Stimulated activated naive CD8-positive, alpha-beta T cell treated with anti-CD3 and anti-CD28 coated beads, Interleukin-15, amount 100 ng/mL, for 72 hours (primary cell): ENCODE results near the gene KAZN.

ENCODE experiments used
- ATAC-seq: fragments of 150-1000 bp; cut with Tn5 transposase; 2 replicates; pipeline ENCODE4 v1.10.0; 2021; ENCODE audit warnings: mild to moderate bottlenecking, moderate library complexity
- DNase-seq, 2 donors: peaks; one replicate each; pipeline ENCODE4 v3.0.0; 2021 to 2022
- H3K27ac Mint-ChIP-seq, 2 donors: one replicate each; pipeline ENCODE4 v1.8.0; 2022; ENCODE audit warnings: mild to moderate bottlenecking in 2 of 2, mixed read lengths in 2 of 2, moderate library complexity in 2 of 2
- H3K27me3 Mint-ChIP-seq: one replicate; pipeline ENCODE4 v1.8.0; 2022; ENCODE audit warnings: mixed read lengths
- H3K4me1 Mint-ChIP-seq: one replicate; pipeline ENCODE4 v1.8.0; 2022; ENCODE audit warnings: mild to moderate bottlenecking, mixed read lengths
- H3K4me3 Mint-ChIP-seq, 2 donors: one replicate each; pipeline ENCODE4 v1.8.0; 2022; ENCODE audit warnings: mild to moderate bottlenecking in 2 of 2, mixed read lengths in 2 of 2, moderate library complexity in 1 of 2
- H3K9me3 Mint-ChIP-seq, 2 donors: one replicate each; pipeline ENCODE4 v1.8.0; 2022; ENCODE audit warnings: mixed read lengths in 2 of 2

KAZN gene

GRCh38 chr1:14857436-14858195 lies 259.1 kb downstream of the KAZN start:
- H3K4me1 Mint-ChIP-seq, result no peaks in the 10 kb centered on the region
- H3K4me3 Mint-ChIP-seq, result no peak overlapping the region
- H3K27me3 Mint-ChIP-seq, result peaks cover 22% of the 10 kb centered on the region
- DNase-seq (no peak), ATAC-seq (no peak)
- no peaks in the 10 kb centered on the region for H3K9me3 Mint-ChIP-seq
- no peak overlapping the region for H3K27ac Mint-ChIP-seq

- H3K27me3 Mint-ChIP-seq, result peaks cover 24% of the 10 kb centered on the region
- ATAC-seq, result no peak
- no peak for DNase-seq
- H3K4me3 Mint-ChIP-seq, result no peak overlapping the region
- no peaks in the 10 kb centered on the region for H3K4me1 Mint-ChIP-seq
- no peaks in the 10 kb centered on the region for H3K9me3 Mint-ChIP-seq
- no peak overlapping the region for H3K27ac Mint-ChIP-seq
These were observed 263.8 kb downstream of the KAZN start for GRCh38 chr1:14862114-14862771.

DNA sequence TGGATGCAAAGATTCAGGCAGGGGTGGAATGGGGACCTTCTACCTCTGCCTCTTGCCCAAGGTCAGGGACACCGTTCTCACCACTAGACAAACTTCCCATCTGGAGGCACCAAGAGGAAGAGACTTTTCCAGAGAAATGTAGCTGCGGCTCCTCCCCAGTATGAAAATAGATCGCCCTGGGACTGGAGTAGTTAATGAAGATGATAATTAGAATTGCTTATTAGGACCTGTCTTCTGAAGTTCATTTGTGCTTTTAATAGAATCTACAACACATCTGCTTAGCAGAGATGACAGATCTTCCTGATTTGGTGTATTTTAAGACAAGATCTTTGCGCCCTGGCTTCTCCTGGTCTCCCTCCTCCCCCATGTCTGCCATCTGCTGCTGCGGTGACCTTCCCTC lies 266.6 kb downstream of the KAZN start:
- peaks cover 16% of the 10 kb centered on the region for H3K27me3 Mint-ChIP-seq
- no peak overlapping the region for H3K4me3 Mint-ChIP-seq
- no peaks in the 10 kb centered on the region for H3K9me3 Mint-ChIP-seq
- no peak for DNase-seq
- H3K4me1 Mint-ChIP-seq, result no peaks in the 10 kb centered on the region
- no peak for ATAC-seq
- H3K27ac Mint-ChIP-seq, result no peak overlapping the region

DNA sequence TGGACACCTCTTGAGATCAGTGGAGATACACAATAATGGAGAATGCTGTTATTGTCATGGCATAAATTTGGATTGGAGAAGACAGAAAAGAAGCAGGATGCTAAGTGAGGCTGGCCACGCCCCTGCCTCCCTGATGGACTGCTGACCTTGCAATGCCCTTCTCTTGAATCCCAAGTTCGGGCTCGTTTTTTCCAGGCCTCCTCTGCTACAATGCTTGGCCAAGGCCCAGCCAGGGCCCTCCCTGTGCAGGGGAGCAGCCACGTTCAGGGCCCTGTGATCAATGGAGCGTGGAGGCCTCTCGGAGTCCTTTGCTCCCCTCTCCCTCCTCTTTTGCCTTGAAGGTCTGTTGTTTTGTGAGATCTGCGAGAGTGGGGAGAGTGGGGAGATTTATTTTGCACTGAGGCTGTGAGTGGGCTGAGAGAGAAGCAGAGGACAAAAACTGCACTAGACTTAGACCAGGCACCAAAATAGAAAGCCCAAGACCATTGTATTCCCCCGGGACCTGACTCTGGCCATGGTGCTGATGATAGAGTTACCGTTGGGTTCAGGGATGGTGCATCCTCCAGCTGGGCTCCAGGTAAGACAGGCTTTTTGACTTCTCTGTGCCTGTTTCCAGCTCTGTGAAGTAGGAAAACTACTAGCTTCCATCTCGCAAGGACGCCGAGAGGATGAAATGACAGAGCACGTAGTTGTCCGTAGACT lies 268.6 kb downstream of the KAZN start:
- DNase-seq, result no peak
- no peak for ATAC-seq
- no peak overlapping the region for H3K4me3 Mint-ChIP-seq
- no peak overlapping the region for H3K27ac Mint-ChIP-seq
- no peaks in the 10 kb centered on the region for H3K9me3 Mint-ChIP-seq
- no peaks in the 10 kb centered on the region for H3K4me1 Mint-ChIP-seq
- H3K27me3 Mint-ChIP-seq, result peaks cover 23% of the 10 kb centered on the region

- no peaks in the 10 kb centered on the region for H3K4me1 Mint-ChIP-seq
- H3K27ac Mint-ChIP-seq, result peak overlapping the region in 1 of 2 donors; percentile 4
- ATAC-seq (no peak), DNase-seq (no peak)
- peaks cover 11% of the 10 kb centered on the region for H3K27me3 Mint-ChIP-seq
- H3K9me3 Mint-ChIP-seq, result no peaks in the 10 kb centered on the region
- no peak overlapping the region for H3K4me3 Mint-ChIP-seq
These were observed 270.7 kb downstream of the KAZN start for GRCh38 chr1:14869187-14869586.

- H3K9me3 Mint-ChIP-seq, result no peaks in the 10 kb centered on the region
- DNase-seq, result no peak
- no peak overlapping the region for H3K27ac Mint-ChIP-seq
- H3K27me3 Mint-ChIP-seq, result peaks cover 11% of the 10 kb centered on the region
- H3K4me1 Mint-ChIP-seq, result no peaks in the 10 kb centered on the region
- no peak overlapping the region for H3K4me3 Mint-ChIP-seq
- no peak for ATAC-seq
These were observed 272.9 kb downstream of the KAZN start for GRCh38 chr1:14871218-14871970.

DNA sequence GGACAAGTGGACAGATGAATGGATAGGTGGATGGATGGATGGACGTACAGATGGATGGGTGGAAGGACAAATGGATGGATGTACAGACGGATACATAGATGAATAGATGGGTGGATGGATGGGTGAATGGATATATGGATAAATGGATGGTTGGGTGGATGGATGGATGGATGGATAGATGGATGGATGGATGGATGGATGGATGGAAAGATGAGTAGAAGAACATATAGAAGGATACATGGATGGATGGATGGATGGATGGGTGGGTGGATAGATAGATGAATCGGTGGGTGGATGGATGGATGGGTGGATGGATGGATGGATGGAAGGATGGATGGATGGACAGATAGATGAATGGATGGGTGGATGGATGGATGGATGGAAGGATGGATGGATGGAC lies 274.3 kb downstream of the KAZN start:
- Mint-ChIP-seq H3K4me3 (no peak overlapping the region), H3K27ac (no peak overlapping the region), H3K4me1 (no peaks in the 10 kb centered on the region), H3K27me3 (peaks cover 11% of the 10 kb centered on the region), H3K9me3 (no peaks in the 10 kb centered on the region)
- no peak for ATAC-seq
- DNase-seq, result no peak

DNA sequence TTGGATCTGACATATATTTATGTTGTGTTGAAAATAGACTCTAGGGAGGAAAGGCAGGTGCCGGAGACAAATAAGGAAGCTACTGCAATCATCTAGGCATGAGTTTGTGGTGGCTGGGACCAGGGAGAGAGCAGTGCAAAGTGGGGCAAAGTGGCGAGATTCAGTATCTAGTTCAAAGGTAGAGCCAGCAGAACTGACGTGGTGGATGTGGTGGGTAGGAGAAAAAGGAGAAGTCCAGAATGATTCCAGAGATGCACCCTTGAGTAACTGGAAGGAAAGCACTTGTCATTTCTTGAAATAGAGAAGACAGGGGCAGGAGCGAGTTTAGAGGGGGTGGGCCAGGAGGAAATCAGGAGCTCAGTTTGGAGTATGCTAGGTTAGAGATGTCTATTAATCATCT lies 275.2 kb downstream of the KAZN start:
- no peak for ATAC-seq
- Mint-ChIP-seq H3K4me3 (no peak overlapping the region), H3K27ac (no peak overlapping the region), H3K9me3 (no peaks in the 10 kb centered on the region), H3K4me1 (no peaks in the 10 kb centered on the region), H3K27me3 (peaks cover 11% of the 10 kb centered on the region)
- DNase-seq, result no peak

DNA sequence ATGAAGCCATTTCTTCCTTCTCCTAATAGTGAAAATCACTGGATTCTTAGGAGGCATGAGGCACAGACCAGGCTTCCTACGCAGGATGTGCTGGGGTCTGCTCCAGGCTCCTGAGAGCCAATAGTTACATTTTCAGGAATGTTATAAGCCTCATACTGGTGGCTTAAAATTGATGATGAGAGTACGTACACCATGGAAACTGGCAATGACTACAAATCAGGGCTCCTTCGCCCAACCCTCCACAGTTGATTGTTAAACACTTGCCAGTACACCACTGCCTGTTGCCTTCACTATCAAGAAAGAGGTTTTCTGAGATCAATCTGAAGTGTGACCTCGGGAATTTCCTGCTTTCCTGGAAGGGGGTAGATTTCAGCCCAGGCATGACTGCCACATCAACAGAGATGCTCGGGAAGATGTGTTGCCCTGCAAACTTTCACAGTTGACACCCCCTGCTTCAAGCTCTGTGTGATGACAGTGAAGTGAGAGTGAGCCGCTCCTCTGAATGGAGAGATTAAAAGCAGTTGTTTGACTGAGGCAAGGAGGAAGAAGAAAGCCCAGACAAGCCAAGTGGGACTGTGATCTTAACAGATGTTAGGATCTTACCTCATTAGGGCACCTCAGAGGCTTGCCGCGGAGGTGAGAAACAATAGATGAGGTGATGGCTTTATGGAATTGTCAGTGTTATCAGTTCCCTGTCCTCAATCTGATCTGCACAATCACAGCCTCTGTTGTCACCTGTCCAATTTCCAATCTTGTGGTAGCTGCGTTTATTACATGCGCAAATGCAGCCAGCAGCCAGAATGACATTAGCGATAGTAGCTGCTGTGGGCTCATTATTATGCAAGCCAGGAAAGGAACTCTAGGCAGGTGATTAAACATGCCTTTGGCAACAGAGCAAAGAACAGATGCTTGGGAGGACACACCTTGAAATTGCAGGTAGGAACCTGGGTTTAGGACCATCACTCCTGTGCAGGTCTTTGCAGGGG lies 277.3 kb downstream of the KAZN start:
- ATAC-seq (no peak), DNase-seq (no peak)
- H3K4me3 Mint-ChIP-seq, result no peak overlapping the region
- H3K4me1 Mint-ChIP-seq, result no peaks in the 10 kb centered on the region
- no peak overlapping the region for H3K27ac Mint-ChIP-seq
- H3K9me3 Mint-ChIP-seq, result no peaks in the 10 kb centered on the region
- peaks cover 11% of the 10 kb centered on the region for H3K27me3 Mint-ChIP-seq

DNA sequence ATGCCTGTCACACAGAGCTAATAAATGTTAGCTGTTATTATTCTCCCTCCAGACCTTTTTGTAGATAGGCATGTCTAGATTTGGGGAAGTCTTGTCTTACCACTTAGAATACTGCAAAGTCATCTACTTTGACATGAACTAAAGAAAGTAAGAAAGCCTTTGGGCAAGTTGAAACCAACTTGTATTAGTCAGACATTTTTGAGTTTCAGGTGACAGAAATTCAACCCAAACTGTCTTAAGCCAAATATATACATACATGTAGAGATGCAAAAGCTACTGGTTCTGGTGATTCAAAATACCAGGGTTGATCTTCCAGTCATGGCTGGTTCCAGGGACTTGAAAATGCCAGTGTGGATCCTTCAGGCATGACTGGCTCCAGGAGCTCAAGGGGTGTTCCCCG lies 278.3 kb downstream of the KAZN start:
- no peak overlapping the region for H3K4me3 Mint-ChIP-seq
- no peaks in the 10 kb centered on the region for H3K9me3 Mint-ChIP-seq
- H3K4me1 Mint-ChIP-seq, result no peaks in the 10 kb centered on the region
- ATAC-seq (no peak), DNase-seq (no peak)
- no peak overlapping the region for H3K27ac Mint-ChIP-seq
- peaks cover 5% of the 10 kb centered on the region for H3K27me3 Mint-ChIP-seq

DNA sequence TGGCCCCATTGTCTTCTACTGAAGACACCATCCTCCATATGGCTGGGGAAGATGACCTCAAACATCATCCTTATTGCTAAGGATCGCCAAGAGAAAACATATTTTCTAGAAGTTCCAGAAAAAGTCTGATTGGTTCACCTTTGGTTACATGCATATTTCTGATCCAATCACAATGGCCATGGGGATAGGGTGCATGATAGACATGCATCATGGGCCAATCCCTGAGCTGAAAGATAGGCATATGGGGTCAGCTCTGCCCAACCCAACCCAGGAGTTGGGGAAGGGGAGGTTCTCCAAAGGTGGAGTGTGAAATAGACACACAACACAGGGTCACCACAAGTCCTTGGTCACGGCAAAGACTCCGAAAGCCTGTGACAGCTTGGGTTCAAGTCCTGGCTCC lies 278.7 kb downstream of the KAZN start:
- ATAC-seq, result no peak
- no peaks in the 10 kb centered on the region for H3K4me1 Mint-ChIP-seq
- H3K9me3 Mint-ChIP-seq, result no peaks in the 10 kb centered on the region
- no peak overlapping the region for H3K27ac Mint-ChIP-seq
- H3K4me3 Mint-ChIP-seq, result no peak overlapping the region
- DNase-seq, result no peak
- peaks cover 8% of the 10 kb centered on the region for H3K27me3 Mint-ChIP-seq

- no peaks in the 10 kb centered on the region for H3K9me3 Mint-ChIP-seq
- H3K4me1 Mint-ChIP-seq, result no peaks in the 10 kb centered on the region
These were observed 279.6 kb downstream of the KAZN start for GRCh38 chr1:14878124-14878523.

GRCh38 chr1:14878951-14879350 lies 280.5 kb downstream of the KAZN start:
- Mint-ChIP-seq H3K9me3 (no peaks in the 10 kb centered on the region), H3K4me3 (no peak overlapping the region), H3K27ac (no peak overlapping the region), H3K4me1 (no peaks in the 10 kb centered on the region), H3K27me3 (peaks cover 9% of the 10 kb centered on the region)
- ATAC-seq (no peak), DNase-seq (no peak)

More at GRCh38 chr1:14878124-14878523, 279.6 kb downstream of the KAZN start:
- peaks cover 9% of the 10 kb centered on the region for H3K27me3 Mint-ChIP-seq
- H3K27ac Mint-ChIP-seq, result no peak overlapping the region
- H3K4me3 Mint-ChIP-seq, result no peak overlapping the region
- DNase-seq (no peak), ATAC-seq (no peak)

DNA sequence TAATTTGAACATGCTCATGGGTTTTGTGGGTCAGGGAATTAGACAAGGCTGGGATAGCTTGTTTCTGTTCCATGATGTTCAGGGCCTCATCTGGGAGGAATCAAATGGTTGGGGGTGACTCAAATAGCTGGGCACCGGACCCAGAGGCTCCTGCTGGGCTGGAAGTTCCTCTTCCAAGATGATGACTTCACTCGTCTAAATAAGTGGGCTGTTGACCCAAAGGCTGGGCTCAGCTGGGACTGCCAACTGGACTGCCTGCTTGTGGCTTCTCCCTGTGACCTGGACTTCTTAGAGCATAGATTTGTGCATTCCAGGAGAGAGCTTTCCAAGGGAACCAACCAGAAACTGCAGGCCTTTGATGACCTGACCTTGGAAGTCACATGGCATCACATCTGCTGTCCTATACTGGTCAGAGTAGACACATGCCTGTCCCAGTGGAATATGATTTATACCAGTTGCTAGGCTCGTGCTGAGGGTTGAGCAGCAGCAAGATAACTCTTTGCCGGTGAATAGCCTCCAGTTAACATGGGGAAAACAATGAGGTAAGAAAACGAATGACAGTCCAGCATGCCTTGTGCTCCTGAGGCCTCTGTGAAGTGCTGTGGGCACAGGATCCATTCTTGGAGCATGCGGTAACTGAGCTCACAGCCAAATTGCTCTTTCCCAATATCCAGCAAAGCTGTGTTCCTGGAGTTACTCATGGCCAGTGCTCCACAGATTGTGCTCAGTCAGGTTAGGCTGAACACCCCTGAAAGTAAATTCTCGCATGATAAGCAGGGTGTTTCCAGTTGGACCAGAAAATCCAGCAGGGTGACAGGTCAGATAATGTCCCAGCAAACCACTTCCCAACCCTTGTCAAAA lies 282.2 kb downstream of the KAZN start:
- ATAC-seq (no peak), DNase-seq (no peak)
- Mint-ChIP-seq H3K27ac (no peak overlapping the region), H3K27me3 (peaks cover 9% of the 10 kb centered on the region), H3K4me3 (no peak overlapping the region), H3K4me1 (no peaks in the 10 kb centered on the region), H3K9me3 (no peaks in the 10 kb centered on the region)
